Measurements from ENCODE around the gene TMEM126A. TPM values are rescaled to one million over a fixed set of nuclear protein-coding genes. Genes with fewer than 3 reads are reported as not detected.

TMEM126A gene
- total RNA-seq, 1 donor from 2014 or later: 15.0 TPM

DNA sequence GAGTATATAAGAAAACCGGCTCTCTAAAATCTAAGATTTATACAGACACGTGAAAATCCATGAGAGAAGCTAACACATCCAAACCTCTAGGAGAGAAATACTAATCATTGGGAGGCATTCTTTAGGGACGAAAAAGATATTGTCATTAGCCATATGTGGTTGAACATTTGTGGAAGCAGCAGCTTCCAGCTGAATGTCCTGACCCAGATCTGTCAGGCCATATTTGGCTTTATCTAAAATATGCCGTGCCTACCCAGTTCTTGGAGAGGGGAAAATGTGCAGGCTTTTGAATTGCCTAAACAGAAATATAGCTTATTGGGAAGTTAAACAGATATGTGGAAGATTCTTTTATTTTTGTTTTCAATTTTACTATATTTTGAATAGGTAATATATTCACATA lies 31.8 kb downstream of the TMEM126A start:
- TF ChIP-seq, protein P1, sequence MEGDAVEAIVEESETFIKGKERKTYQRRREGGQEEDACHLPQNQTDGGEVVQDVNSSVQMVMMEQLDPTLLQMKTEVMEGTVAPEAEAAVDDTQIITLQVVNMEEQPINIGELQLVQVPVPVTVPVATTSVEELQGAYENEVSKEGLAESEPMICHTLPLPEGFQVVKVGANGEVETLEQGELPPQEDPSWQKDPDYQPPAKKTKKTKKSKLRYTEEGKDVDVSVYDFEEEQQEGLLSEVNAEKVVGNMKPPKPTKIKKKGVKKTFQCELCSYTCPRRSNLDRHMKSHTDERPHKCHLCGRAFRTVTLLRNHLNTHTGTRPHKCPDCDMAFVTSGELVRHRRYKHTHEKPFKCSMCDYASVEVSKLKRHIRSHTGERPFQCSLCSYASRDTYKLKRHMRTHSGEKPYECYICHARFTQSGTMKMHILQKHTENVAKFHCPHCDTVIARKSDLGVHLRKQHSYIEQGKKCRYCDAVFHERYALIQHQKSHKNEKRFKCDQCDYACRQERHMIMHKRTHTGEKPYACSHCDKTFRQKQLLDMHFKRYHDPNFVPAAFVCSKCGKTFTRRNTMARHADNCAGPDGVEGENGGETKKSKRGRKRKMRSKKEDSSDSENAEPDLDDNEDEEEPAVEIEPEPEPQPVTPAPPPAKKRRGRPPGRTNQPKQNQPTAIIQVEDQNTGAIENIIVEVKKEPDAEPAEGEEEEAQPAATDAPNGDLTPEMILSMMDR (IDR thresholded peaks at IDR 0.05): no peak
- TF ChIP-seq POLR2A (IDR thresholded peaks at IDR 0.05) (no peak), POLR2AphosphoS5 (IDR thresholded peaks at IDR 0.05; ENCODE audit: insufficient read depth in 1 of 2, low read depth in 1 of 2) (no peak)
- H3K4me3 ChIP-seq: no peak overlapping the region
- H3K27me3 ChIP-seq: no peaks in the 10 kb centered on the region
- intact Hi-C loops (cut with DNase I): no loop called here
- no peak for DNase-seq (ENCODE audit: extremely low spot score in 2 of 2)
- H3K27ac ChIP-seq: no peak overlapping the region
- H3K36me3 ChIP-seq: no peaks in the 10 kb centered on the region
- H3K4me1 ChIP-seq: no peaks in the 10 kb centered on the region
- no peaks in the 10 kb centered on the region for H3K9me3 ChIP-seq

DNA sequence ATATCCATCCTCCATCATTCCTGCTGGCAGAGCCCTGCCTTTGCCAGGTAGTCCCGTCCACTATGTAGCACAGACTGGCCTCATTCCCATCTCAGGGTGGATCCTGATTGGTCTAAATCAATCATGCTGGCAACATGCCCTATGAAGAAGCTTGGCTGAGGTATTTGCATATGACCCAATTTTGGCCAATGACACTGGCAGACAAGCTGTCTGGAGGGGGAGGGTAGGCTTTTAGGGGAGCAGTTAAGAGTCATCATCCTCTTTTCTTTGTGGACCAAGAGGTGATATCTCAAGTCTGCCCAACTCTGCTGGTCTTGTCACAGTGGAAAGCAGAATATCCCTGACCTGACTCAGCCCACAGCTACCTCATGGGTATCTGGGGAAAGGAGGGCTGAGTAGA lies 33.1 kb downstream of the TMEM126A start:
- no peak for DNase-seq (ENCODE audit: extremely low spot score in 2 of 2)

DNA sequence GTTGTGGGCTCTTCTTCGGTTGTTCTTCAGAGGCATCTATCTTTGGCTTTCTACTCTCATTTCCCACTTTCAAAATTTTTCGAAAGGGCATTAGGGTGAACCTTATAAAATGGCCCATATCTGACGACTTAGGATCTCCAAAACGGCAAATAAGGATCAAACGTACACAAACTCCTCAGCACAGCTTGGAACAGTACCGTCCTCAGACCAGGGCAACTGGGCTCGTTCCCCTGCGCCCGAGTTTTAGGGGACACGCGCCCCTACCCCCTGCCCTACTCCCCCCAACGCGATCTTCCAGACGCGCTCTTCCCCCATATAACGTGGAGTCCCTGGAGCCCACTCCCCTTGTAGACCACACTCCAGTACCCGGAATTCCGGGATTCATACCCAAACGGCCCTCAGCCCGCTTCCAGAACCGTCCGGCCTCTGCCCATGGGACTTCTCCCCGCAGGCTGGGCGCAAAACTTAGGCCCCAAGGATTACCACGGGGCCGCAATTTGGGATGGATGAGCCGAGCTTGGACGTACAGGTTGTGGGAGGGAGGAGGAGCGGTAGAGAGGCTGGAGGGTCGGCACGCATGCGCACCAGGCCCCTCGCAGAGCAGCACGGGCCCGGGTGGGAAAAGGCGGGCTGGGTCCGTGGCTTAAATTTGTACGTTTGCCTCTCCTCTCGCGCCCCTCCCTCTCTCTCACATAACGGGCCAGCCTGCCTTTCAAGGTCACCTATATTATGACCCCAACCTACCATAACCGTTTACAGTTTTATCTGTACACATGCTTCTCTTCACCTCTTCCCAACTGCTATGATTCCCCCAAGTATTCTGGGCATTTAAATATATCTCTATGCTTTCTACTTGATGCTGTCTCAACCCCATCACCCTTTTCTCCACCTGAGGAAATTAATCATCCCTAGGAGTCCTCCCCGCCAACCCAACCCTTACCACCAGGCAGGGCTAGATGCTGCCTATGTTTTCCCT lies 34.9 kb downstream of the TMEM126A start:
- Histone ChIP-seq H3K4me1 (peaks cover 12% of the 10 kb centered on the region), H3K36me3 (no peaks in the 10 kb centered on the region), H3K27ac (peak overlapping the region; percentile 30), H3K27me3 (no peaks in the 10 kb centered on the region), H3K9me3 (no peaks in the 10 kb centered on the region), H3K4me3 (peak overlapping the region; percentile 41 to 50)
- intact Hi-C loops (cut with DNase I): no loop called here
- TF ChIP-seq POLR2A (IDR thresholded peaks at IDR 0.05) (no peak), POLR2AphosphoS5 (IDR thresholded peaks at IDR 0.05; ENCODE audit: insufficient read depth in 1 of 2, low read depth in 1 of 2) (peak in 1 of 2 donors; percentile 49)
- no peak for DNase-seq (ENCODE audit: extremely low spot score in 2 of 2)

More for the DNA sequence above, 33.1 kb downstream of the TMEM126A start:
- Histone ChIP-seq H3K4me1 (peaks cover 7% of the 10 kb centered on the region), H3K36me3 (no peaks in the 10 kb centered on the region), H3K4me3 (no peak overlapping the region), H3K27me3 (no peaks in the 10 kb centered on the region), H3K27ac (no peak overlapping the region), H3K9me3 (no peaks in the 10 kb centered on the region)
- TF ChIP-seq POLR2A (IDR thresholded peaks at IDR 0.05) (no peak), POLR2AphosphoS5 (IDR thresholded peaks at IDR 0.05; ENCODE audit: insufficient read depth in 1 of 2, low read depth in 1 of 2) (no peak)
- TF ChIP-seq, protein P1 (IDR thresholded peaks at IDR 0.05): no peak
- intact Hi-C loops (cut with DNase I): no loop called here

DNA sequence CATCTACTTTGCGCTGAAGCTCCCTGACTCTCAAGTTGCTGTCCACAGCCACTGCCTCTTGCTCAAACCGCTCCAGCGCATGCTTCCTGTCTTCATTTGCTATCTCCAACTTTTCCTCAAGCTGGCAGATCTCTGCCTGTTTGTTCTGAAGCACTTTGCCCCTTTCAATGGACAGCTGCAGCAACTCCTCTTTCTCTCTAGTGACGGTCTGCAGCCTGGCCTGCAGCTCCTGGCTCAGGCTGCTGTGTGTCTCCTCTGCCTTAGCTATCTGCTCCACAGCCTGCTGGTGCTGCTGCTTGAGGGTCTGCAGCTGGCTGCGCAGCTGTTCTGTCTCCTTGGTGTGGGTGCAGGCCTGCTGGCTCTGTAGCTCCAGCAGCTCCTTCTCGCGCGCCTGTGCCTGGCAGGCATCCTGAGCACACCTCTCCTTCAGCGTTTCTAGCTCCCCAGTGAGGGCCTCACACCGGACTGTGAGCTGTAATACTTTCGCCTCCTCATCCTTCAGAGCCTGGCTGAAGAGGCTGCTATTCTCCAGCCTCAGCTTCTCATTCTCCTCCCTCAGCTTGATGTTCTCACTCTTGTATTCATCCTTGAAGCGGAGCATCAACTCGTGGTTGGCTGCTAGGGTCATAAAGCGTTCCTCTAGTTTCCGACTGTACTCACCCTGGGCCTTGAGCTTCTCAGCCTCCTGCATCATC lies 37.5 kb downstream of the TMEM126A start:
- peaks cover 12% of the 10 kb centered on the region for H3K4me1 ChIP-seq
- no peaks in the 10 kb centered on the region for H3K27me3 ChIP-seq
- no peaks in the 10 kb centered on the region for H3K36me3 ChIP-seq
- TF ChIP-seq, protein P1 (IDR thresholded peaks at IDR 0.05): no peak
- no peak for TF ChIP-seq POLR2A (IDR thresholded peaks at IDR 0.05)
- no peak for TF ChIP-seq POLR2AphosphoS5 (IDR thresholded peaks at IDR 0.05; ENCODE audit: insufficient read depth in 1 of 2, low read depth in 1 of 2)
- H3K9me3 ChIP-seq: no peaks in the 10 kb centered on the region
- H3K4me3 ChIP-seq: peak overlapping the region; percentile 40 to 41
- no peak for DNase-seq (ENCODE audit: extremely low spot score in 2 of 2)
- intact Hi-C loops (cut with DNase I): no loop called here
- H3K27ac ChIP-seq: peak overlapping the region; percentile 71

DNA sequence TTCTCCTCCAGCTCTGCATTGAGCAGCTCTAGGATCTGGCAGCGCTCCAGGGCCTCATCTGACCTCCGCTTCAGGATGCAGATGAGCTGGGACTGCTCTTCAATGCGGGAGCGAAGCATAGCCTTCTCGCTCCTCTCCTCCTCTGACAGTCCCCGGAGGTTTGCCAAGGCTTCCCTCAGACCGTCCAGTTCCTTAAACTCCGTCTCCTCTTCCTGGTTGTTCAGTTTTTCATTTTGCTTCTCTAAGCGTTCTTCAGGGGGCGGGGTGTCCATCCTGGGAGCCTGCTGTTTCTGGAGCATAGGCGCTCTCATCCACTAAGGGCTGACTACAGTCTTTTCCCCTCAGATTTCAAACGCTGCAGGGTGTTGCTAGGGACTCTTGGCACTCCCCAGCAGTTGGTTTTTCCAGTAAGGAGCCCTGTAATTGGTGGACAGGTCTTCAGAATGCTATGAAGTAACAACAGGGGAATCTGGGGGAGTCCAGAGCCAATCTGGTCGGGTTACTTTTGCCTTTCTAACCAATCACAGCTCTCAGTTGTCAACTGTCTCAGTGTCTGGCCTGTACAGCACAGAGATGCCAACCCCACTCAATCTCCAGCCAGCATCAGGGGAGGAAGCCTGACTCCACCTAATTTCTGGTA lies 38.2 kb downstream of the TMEM126A start, which contains the start of gene CCDC89:
Gene CCDC89 (minus strand): TSS at position 376 of the 640 bp plus-strand sequence. CDS start 65 bp downstream, at position 311.
- TF ChIP-seq POLR2A (IDR thresholded peaks at IDR 0.05) (no peak), POLR2AphosphoS5 (IDR thresholded peaks at IDR 0.05; ENCODE audit: insufficient read depth in 1 of 2, low read depth in 1 of 2) (peak; percentile 52 to 60)
- TF ChIP-seq, protein P1 (IDR thresholded peaks at IDR 0.05): no peak
- intact Hi-C loops (cut with DNase I): no loop called here
- H3K4me3 ChIP-seq: peak within 1 kb of the TSS; percentile 40 to 41
- H3K27ac ChIP-seq: peak within 1 kb of the TSS; percentile 71
- DNase-seq (ENCODE audit: extremely low spot score in 2 of 2): peak in 1 of 2 donors; percentile 95
- no peaks in the 10 kb centered on the region for H3K9me3 ChIP-seq
- H3K4me1 ChIP-seq: peaks cover 12% of the 10 kb centered on the region
- H3K27me3 ChIP-seq: no peaks in the 10 kb centered on the region
- H3K36me3 ChIP-seq: no peaks in the 10 kb centered on the region
